Thoracic aorta (tissue), 2 donors: ENCODE data around the gene TPSAB1. TPM values are rescaled to one million over a fixed set of nuclear protein-coding genes. Genes with fewer than 3 reads are reported as not detected.

Experiments used
- ATAC-seq: fragments of 150-250 bp; one replicate; pipeline ENCODE4 v1.8.0; 2017; ENCODE audit warnings: low read depth; ENCODE audit not compliant: insufficient number of reproducible peaks, low FRiP score
- DNase-seq: peaks from one replicate; pipeline ENCODE4 v3.0.0-alpha.2; 2020; ENCODE audit warnings: low spot score
- H3K27ac ChIP-seq, 2 donors: fragments of 200-600 bp; sonication (generic); 1 replicate in 1 of 2; 2 replicates in 1 of 2; pipeline ENCODE4 v1.5.1; 2016; ENCODE audit warnings: mild to moderate bottlenecking in 2 of 2, moderate library complexity in 2 of 2
- H3K27me3 ChIP-seq: fragments of 200-600 bp; sonication (generic); replicated peaks from 2 replicates; pipeline ENCODE4 v1.6.0; 2016; ENCODE audit warnings: mild to moderate bottlenecking; ENCODE audit not compliant: insufficient read depth
- H3K36me3 ChIP-seq: fragments of 200-600 bp; sonication (generic); one replicate; pipeline ENCODE4 v1.5.1; 2016
- H3K4me1 ChIP-seq, 2 donors: fragments of 200-600 bp; sonication (generic); 1 replicate in 1 of 2; 2 replicates in 1 of 2; pipeline versions ENCODE4 v1.5.1 to v1.6.0; 2016; ENCODE audit warnings: low read depth in 2 of 2, mild to moderate bottlenecking in 1 of 2; ENCODE audit not compliant: control insufficient read depth in 1 of 2
- H3K4me3 ChIP-seq: fragments of 200-600 bp; sonication (generic); 2 replicates; pipeline ENCODE4 v1.5.1; 2016; ENCODE audit warnings: mild to moderate bottlenecking
- H3K9me3 ChIP-seq: fragments of 200-600 bp; sonication (generic); 2 replicates; pipeline ENCODE4 v1.5.1; 2016
- CTCF ChIP-seq: fragments of 200-600 bp; sonication (generic); IDR thresholded peaks from one replicate; pipeline ENCODE4 v1.5.1; 2019; ENCODE audit warnings: antibody characterized with exemption
- total RNA-seq, 2 donors: library from RNA; depleted of rRNA; stranded (reverse); fragments of >200 nt; gene quantifications; one replicate each; pipeline versions ENCODE4 v1.1.0 to v1.2.3, GENCODE V29; 2016

TPSAB1 gene
- total RNA-seq, 2 donors from 2014 or later = 26.0 to 164 TPM

- H3K4me3 ChIP-seq = no peak overlapping the region
- H3K9me3 ChIP-seq = no peaks in the 10 kb centered on the region
- DNase-seq (no peak), ATAC-seq (no peak)
- no peak for TF ChIP-seq CTCF
- no peaks in the 10 kb centered on the region for H3K27me3 ChIP-seq
- no peak overlapping the region for H3K27ac ChIP-seq
- no peaks in the 10 kb centered on the region for H3K4me1 ChIP-seq
- no peaks in the 10 kb centered on the region for H3K36me3 ChIP-seq
These were observed 22.2 kb upstream of the TPSAB1 start for GRCh38 chr16:1218061-1218929.

DNA sequence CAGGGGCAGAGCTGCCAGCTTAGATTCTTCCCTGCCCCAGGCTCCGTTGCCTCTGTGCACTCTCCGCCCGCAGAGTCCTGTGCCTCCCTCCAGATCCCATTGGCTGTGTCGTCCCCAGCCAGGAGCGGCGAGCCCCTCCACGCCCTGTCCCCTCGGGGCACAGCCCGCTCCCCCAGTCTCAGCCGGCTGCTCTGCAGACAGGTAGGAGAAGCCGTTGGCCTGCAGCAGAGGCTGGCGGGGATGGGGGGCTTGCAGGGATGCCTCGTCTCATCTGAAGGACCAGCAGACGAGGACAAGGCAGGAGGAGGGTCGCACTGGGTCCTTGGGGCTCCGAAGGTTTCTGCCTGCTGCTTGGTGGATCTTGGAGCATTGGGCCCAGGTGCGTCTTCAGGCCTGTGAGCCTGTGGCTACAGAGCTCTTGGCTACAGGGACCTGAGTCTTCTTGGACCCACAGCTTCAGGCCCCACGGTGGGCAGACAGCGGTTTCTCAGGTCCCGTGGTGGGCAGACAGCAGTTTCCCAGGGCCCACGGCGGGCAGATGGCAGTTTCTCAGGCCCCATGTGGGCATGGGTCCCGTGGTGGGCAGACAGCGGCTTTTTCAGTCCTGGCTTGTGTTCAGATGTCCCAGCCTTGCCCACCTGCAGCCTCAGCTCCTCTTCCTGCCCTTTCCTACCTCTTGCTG, 21.4 kb upstream of the TPSAB1 start:
- H3K27ac ChIP-seq = no peak overlapping the region
- ATAC-seq (no peak), DNase-seq (no peak)
- H3K27me3 ChIP-seq = no peaks in the 10 kb centered on the region
- no peaks in the 10 kb centered on the region for H3K36me3 ChIP-seq
- no peaks in the 10 kb centered on the region for H3K9me3 ChIP-seq
- no peak for TF ChIP-seq CTCF
- H3K4me3 ChIP-seq = no peak overlapping the region
- H3K4me1 ChIP-seq = no peaks in the 10 kb centered on the region

DNA sequence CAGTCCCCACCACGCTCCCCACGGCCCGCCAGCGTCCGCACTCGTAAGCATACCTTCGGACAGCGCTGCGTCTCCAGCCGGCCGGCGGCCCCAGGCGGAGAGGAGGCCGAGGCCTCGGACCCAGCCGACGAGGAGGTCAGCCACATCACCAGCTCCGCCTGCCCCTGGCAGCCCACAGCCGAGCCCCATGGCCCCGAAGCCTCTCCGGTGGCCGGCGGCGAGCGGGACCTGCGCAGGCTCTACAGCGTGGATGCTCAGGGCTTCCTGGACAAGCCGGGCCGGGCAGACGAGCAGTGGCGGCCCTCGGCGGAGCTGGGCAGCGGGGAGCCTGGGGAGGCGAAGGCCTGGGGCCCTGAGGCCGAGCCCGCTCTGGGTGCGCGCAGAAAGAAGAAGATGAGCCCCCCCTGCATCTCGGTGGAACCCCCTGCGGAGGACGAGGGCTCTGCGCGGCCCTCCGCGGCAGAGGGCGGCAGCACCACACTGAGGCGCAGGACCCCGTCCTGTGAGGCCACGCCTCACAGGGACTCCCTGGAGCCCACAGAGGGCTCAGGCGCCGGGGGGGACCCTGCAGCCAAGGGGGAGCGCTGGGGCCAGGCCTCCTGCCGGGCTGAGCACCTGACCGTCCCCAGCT, 20.3 kb upstream of the TPSAB1 start:
- H3K4me1 ChIP-seq = no peaks in the 10 kb centered on the region
- H3K4me3 ChIP-seq = no peak overlapping the region
- no peak for DNase-seq
- no peak for TF ChIP-seq CTCF
- ATAC-seq = no peak
- no peaks in the 10 kb centered on the region for H3K9me3 ChIP-seq
- no peak overlapping the region for H3K27ac ChIP-seq
- no peaks in the 10 kb centered on the region for H3K36me3 ChIP-seq
- no peaks in the 10 kb centered on the region for H3K27me3 ChIP-seq

- ATAC-seq (no peak), DNase-seq (no peak)
- H3K36me3 ChIP-seq = no peaks in the 10 kb centered on the region
- no peaks in the 10 kb centered on the region for H3K9me3 ChIP-seq
- H3K27me3 ChIP-seq = no peaks in the 10 kb centered on the region
- no peak for TF ChIP-seq CTCF
- H3K4me3 ChIP-seq = no peak overlapping the region
- H3K27ac ChIP-seq = no peak overlapping the region
- no peaks in the 10 kb centered on the region for H3K4me1 ChIP-seq
These were observed 19.5 kb upstream of the TPSAB1 start for GRCh38 chr16:1220841-1221627.
